Endothelial cell of umbilical vein (primary cell): ENCODE measurements around the gene TECTA. TPM values are rescaled to one million over a fixed set of nuclear protein-coding genes. Genes with fewer than 3 reads are reported as not detected.

Source experiments
- BruUV-seq: library from RNA; stranded (reverse); fragments of 400-500 nt; replicated peaks from 2 replicates; lab custom pipeline; 2021; lab: Mats Ljungman, UMichigan
- CTCF ChIA-PET: fragments of 300-600, 350-600 bp; sonication (Branson Sonifier 250); formaldehyde crosslinking; loops from one replicate; lab custom pipeline; 2021; ENCODE audit warnings: antibody characterized with exemption, inconsistent platforms; lab: Charles Lee
- POLR2A ChIA-PET: fragments of 300-600, 350-600 bp; sonication (Branson Sonifier 250); formaldehyde crosslinking; loops from one replicate; lab custom pipeline; 2021; ENCODE audit warnings: antibody characterized with exemption, inconsistent platforms; lab: Charles Lee
- DNase-seq: peaks from one replicate; pipeline ENCODE4 v3.0.0-alpha.2; 2011; ENCODE audit warnings: low read depth, low spot score
- FAIRE-seq: peaks from 2 replicates; lab custom pipeline; 2011; peaks lifted over from hg19 to GRCh38; lab: Jason Lieb, UNC
- H2AFZ ChIP-seq: 2 replicates; pipeline ENCODE4 v1.6.0; 2012; ENCODE audit warnings: low read depth, low read length, control low read depth, inconsistent platforms
- H3K27ac ChIP-seq: 2 replicates; pipeline ENCODE4 v1.5.1; 2011; ENCODE audit warnings: low read depth, mild to moderate bottlenecking, control low read depth, low read length, moderate library complexity; ENCODE audit not compliant: insufficient read depth
- H3K27me3 ChIP-seq, 2 experiments: 2 replicates each; pipeline versions ENCODE4 v1.6.0 to v1.6.1; 2011; ENCODE audit warnings: low read length in 2 of 2, mixed read lengths in 1 of 2; ENCODE audit not compliant: control insufficient read depth in 2 of 2, insufficient read depth in 2 of 2
- H3K36me3 ChIP-seq, 2 experiments: 2 replicates in 1 of 2; 3 replicates in 1 of 2; pipeline ENCODE4 v1.5.1; 2011; ENCODE audit warnings: low read length in 2 of 2, mild to moderate bottlenecking in 1 of 2, moderate library complexity in 1 of 2; ENCODE audit not compliant: control insufficient read depth in 2 of 2, insufficient read depth in 2 of 2; ENCODE audit errors: extremely low read depth in 1 of 2
- H3K4me1 ChIP-seq: 3 replicates; pipeline ENCODE4 v1.5.1; 2011; ENCODE audit warnings: mild to moderate bottlenecking, low read length; ENCODE audit not compliant: control insufficient read depth, insufficient read depth; ENCODE audit errors: extremely low read depth
- H3K4me2 ChIP-seq: 2 replicates; pipeline ENCODE4 v1.6.1; 2011; ENCODE audit warnings: low read length, control low read depth, mixed read lengths; ENCODE audit not compliant: insufficient read depth
- H3K4me3 ChIP-seq, 3 experiments: fragments of 200-600 bp in 1 of 3; sonication (generic), shearing (Covaris generic) in 1 of 3; replicated peaks in 1 of 3; 2 replicates each; pipeline ENCODE4 v1.5.1; 2011 to 2016; ENCODE audit warnings: control low read depth in 3 of 3, low read length in 3 of 3, mild to moderate bottlenecking in 2 of 3, inconsistent platforms in 1 of 3, low read depth in 1 of 3, moderate library complexity in 1 of 3; ENCODE audit not compliant: insufficient read depth in 1 of 3
- H3K79me2 ChIP-seq: 2 replicates; pipeline ENCODE4 v1.6.0; 2012; ENCODE audit warnings: low read length, inconsistent platforms; ENCODE audit not compliant: control insufficient read depth, insufficient read depth
- H3K9ac ChIP-seq: replicated peaks from 2 replicates; pipeline ENCODE3; 2011; ENCODE audit warnings: low read length, control low read depth; ENCODE audit not compliant: insufficient read depth; ENCODE audit errors: extremely low read depth
- H3K9me1 ChIP-seq: replicated peaks from 3 replicates; pipeline ENCODE4 v1.6.0; 2011; ENCODE audit warnings: mild to moderate bottlenecking, low read length; ENCODE audit not compliant: control insufficient read depth, insufficient read depth; ENCODE audit errors: extremely low read depth
- H3K9me3 ChIP-seq: replicated peaks from 2 replicates; pipeline ENCODE4 v1.5.1; 2012; ENCODE audit warnings: low read length, inconsistent platforms; ENCODE audit not compliant: control insufficient read depth, insufficient read depth
- H4K20me1 ChIP-seq: replicated peaks from 2 replicates; pipeline ENCODE3; 2011; ENCODE audit warnings: mild to moderate bottlenecking, low read length; ENCODE audit not compliant: control insufficient read depth, insufficient read depth; ENCODE audit errors: extremely low read depth
- FOS ChIP-seq: IDR thresholded peaks from 2 replicates; pipeline ENCODE4 v1.6.1; 2011; ENCODE audit warnings: mild to moderate bottlenecking, low read length, moderate library complexity, borderline replicate concordance; ENCODE audit not compliant: insufficient read depth
- GATA2 ChIP-seq: IDR thresholded peaks from 2 replicates; pipeline ENCODE4 v1.7.0; 2011; ENCODE audit warnings: low read depth, mild to moderate bottlenecking, moderate library complexity, mixed read lengths, low read length; ENCODE audit not compliant: insufficient read length, insufficient read depth
- JUN ChIP-seq: IDR thresholded peaks from 2 replicates; pipeline ENCODE4 v1.6.1; 2011; ENCODE audit warnings: borderline replicate concordance, low read depth; ENCODE audit not compliant: insufficient read length, insufficient read depth
- MYC ChIP-seq: IDR thresholded peaks from one replicate; pipeline ENCODE4 v1.6.1; 2011; ENCODE audit warnings: mild to moderate bottlenecking, low read depth, low read length
- POLR2AphosphoS5 ChIP-seq: IDR thresholded peaks from 2 replicates; pipeline ENCODE4 v1.6.1; 2012; ENCODE audit warnings: low read depth, mild to moderate bottlenecking, control low read depth, low read length, moderate library complexity; ENCODE audit not compliant: insufficient read depth
- dilution Hi-C: fragments of 300-500 bp; cut with MboI; formaldehyde crosslinking; loops from one replicate; pipeline ENCODE4 v1.15.0; 2019; ENCODE audit warnings: low sequenced_read_pairs; ENCODE audit not compliant: extremely low pct_ligation_motif_present
- intact Hi-C: fragments of 100-400 bp; cut with micrococcal nuclease; formaldehyde crosslinking; loops from one replicate; pipeline ENCODE4 v1.10.0; 2022
- polyA plus RNA-seq, 4 experiments: library from polyadenylated mRNA; depleted of rRNA in 3 of 4; stranded (reverse) in 3 of 4; unstranded in 1 of 4; fragments of >200 nt; gene quantifications; 2 replicates each; pipeline versions ENCODE4 v1.2.1 to v1.2.3, GENCODE V29; 2011 to 2012; ENCODE audit warnings: missing spikeins in 1 of 4
- total RNA-seq: library from RNA; stranded (reverse); gene quantifications from 2 replicates; pipeline ENCODE4 v1.2.3, GENCODE V29; 2021
- TF ChIP-seq, protein P1 (sequence below): IDR thresholded peaks from 2 replicates; pipeline ENCODE4 v1.6.1; 2011; ENCODE audit not compliant: insufficient read depth, insufficient read length
- TF ChIP-seq, protein P2 (sequence below), 2 donors: IDR thresholded peaks; 1 replicate in 1 of 2; 2 replicates in 1 of 2; pipeline ENCODE4 v1.5.1; 2011; ENCODE audit warnings: low read length in 2 of 2, mild to moderate bottlenecking in 2 of 2, moderate library complexity in 2 of 2, control low read depth in 1 of 2, inconsistent platforms in 1 of 2, low read depth in 1 of 2; ENCODE audit not compliant: insufficient read depth in 1 of 2; ENCODE audit errors: extremely low read depth in 1 of 2

Gene TECTA
- total and polyA plus RNA-seq, 2 donors (not counting 3 experiments of a cell fraction or from before 2014, with no cell fraction given), result 0.44 to 0.69 TPM

DNA sequence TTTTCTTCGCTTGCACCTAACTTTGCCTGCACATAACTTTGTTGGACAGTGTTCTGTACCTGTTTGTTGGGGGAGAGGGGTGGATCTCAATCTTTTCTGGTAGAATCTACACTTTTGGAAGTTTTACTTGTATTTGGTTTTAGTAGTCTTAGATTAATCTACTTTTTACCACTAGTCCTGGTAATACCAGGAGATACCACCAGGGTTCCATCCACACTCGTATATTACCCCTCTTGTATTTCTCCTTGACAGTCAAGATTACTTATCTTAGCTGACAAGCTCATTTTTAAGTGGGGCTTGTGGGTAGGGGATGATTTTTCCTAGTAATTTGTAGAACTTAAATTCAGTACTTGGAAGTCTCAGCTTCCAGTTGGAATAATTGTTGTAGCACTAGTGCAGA lies 37.3 kb upstream of the TECTA start:
- Histone ChIP-seq H3K9ac (no peak overlapping the region), H3K79me2 (no peaks in the 10 kb centered on the region), H2AFZ (no peak overlapping the region), H3K9me1 (no peaks in the 10 kb centered on the region), H3K36me3 (peaks cover 0 to 3% of the 10 kb centered on the region in 2 experiments), H3K9me3 (no peaks in the 10 kb centered on the region), H4K20me1 (no peaks in the 10 kb centered on the region), H3K4me3 (no peak overlapping the region), H3K4me1 (no peaks in the 10 kb centered on the region), H3K4me2 (no peak overlapping the region), H3K27ac (no peak overlapping the region), H3K27me3 (no peaks in the 10 kb centered on the region)
- CTCF ChIA-PET, result interaction anchor here (0.6 to 2.2 kb wide), 4 partner anchors 11 to 229 kb away, joined by 3 to 9 read pairs (median 7); partner anchors contain the start of gene SC5D
- dilution Hi-C loops (no loop called here), intact Hi-C loops (no loop called here)
- BruUV-seq, result no TSS peak
- FAIRE-seq (no peak), DNase-seq (no peak)
- TF ChIP-seq GATA2, result no peak
- no peak for TF ChIP-seq FOS
- TF ChIP-seq POLR2AphosphoS5, result no peak
- TF ChIP-seq JUN, result no peak
- TF ChIP-seq, protein P1, sequence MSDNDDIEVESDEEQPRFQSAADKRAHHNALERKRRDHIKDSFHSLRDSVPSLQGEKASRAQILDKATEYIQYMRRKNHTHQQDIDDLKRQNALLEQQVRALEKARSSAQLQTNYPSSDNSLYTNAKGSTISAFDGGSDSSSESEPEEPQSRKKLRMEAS, result no peak
- no peak for TF ChIP-seq MYC
- TF ChIP-seq, protein P2, sequence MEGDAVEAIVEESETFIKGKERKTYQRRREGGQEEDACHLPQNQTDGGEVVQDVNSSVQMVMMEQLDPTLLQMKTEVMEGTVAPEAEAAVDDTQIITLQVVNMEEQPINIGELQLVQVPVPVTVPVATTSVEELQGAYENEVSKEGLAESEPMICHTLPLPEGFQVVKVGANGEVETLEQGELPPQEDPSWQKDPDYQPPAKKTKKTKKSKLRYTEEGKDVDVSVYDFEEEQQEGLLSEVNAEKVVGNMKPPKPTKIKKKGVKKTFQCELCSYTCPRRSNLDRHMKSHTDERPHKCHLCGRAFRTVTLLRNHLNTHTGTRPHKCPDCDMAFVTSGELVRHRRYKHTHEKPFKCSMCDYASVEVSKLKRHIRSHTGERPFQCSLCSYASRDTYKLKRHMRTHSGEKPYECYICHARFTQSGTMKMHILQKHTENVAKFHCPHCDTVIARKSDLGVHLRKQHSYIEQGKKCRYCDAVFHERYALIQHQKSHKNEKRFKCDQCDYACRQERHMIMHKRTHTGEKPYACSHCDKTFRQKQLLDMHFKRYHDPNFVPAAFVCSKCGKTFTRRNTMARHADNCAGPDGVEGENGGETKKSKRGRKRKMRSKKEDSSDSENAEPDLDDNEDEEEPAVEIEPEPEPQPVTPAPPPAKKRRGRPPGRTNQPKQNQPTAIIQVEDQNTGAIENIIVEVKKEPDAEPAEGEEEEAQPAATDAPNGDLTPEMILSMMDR (IDR thresholded peaks at IDR 0.05; ENCODE audit: extremely low read depth in 1 of 2, insufficient read depth in 1 of 2, low read depth in 1 of 2, low read length in 2 of 2), result peak in 1 of 2 donors; percentile 25
- POLR2A ChIA-PET, result no interaction called here
